Astrocyte (in vitro differentiated cells and primary cell): ENCODE data around the gene C6orf89.

Source experiments
- EZH2 ChIP-seq: IDR thresholded peaks from 2 replicates; pipeline ENCODE4 v1.6.1; 2012; ENCODE audit warnings: mild to moderate bottlenecking, low read length, inconsistent platforms; ENCODE audit not compliant: insufficient read depth
- TF ChIP-seq, protein P1 (sequence below): IDR thresholded peaks from 2 replicates; pipeline ENCODE4 v1.5.1; 2011; ENCODE audit warnings: low read depth, mild to moderate bottlenecking, inconsistent platforms, low read length, moderate library complexity; ENCODE audit not compliant: insufficient read depth

DNA sequence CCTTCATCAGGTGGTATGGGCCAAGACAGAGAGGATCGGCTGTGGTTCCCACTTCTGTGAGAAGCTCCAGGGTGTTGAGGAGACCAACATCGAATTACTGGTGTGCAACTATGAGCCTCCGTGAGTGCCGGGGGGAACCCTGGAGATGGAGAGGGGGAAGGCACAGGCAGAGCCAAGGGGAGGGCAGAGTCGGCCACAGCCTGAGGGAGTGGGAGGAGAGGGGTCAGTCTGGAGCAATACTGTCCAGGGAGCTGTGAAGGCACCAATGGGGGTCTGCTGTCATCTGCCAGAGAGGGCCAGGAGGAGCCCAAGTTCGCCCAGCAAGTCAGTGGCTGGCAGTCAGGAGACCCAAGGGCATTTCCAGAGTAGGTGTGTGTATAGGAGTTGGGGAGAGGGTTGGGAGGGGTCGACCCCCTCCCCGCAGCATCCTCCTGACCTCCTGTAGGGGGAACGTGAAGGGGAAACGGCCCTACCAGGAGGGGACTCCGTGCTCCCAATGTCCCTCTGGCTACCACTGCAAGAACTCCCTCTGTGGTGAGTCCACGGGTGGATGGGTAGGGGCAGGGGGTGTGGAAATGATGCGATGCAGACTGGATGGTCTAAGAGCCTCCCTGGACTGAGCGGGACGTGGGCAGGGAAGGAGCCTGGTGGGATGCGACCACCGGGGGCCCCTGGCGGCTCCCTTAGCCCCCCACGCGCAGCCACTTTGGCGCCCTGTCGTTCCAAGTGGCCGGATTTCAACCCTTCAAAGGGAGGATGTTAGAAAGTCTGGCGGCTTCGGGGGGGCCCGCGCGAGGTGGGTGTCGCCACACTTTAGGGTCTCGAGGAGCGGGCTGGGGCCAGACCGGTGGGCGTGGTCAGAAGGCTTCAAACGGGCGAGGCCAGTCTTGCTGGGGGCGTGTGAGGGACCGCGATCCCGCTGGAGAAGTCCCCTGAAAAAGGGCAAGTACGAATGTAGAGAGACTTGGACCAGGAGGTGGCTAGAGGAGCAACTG, 76.0 kb downstream of the C6orf89 start:
- TF ChIP-seq, protein P1, sequence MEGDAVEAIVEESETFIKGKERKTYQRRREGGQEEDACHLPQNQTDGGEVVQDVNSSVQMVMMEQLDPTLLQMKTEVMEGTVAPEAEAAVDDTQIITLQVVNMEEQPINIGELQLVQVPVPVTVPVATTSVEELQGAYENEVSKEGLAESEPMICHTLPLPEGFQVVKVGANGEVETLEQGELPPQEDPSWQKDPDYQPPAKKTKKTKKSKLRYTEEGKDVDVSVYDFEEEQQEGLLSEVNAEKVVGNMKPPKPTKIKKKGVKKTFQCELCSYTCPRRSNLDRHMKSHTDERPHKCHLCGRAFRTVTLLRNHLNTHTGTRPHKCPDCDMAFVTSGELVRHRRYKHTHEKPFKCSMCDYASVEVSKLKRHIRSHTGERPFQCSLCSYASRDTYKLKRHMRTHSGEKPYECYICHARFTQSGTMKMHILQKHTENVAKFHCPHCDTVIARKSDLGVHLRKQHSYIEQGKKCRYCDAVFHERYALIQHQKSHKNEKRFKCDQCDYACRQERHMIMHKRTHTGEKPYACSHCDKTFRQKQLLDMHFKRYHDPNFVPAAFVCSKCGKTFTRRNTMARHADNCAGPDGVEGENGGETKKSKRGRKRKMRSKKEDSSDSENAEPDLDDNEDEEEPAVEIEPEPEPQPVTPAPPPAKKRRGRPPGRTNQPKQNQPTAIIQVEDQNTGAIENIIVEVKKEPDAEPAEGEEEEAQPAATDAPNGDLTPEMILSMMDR: no peak
- no peak for TF ChIP-seq EZH2
